Retinal pigment epithelial cell (primary cell): ENCODE data around the gene CADM1.

Experiments used
- DNase-seq: peaks from one replicate; pipeline ENCODE4 v3.0.0-alpha.2; 2010; ENCODE audit warnings: low read depth
- H3K4me3 ChIP-seq: 2 replicates; pipeline ENCODE4 v1.5.1; 2011; ENCODE audit warnings: mild to moderate bottlenecking, low read length, control low read depth, moderate library complexity
- TF ChIP-seq, protein P1 (sequence below): conservative IDR thresholded peaks from 2 replicates; pipeline ENCODE4 v1.5.1; 2011; ENCODE audit warnings: low read depth, low read length, control low read depth, inconsistent platforms

Gene CADM1

DNA sequence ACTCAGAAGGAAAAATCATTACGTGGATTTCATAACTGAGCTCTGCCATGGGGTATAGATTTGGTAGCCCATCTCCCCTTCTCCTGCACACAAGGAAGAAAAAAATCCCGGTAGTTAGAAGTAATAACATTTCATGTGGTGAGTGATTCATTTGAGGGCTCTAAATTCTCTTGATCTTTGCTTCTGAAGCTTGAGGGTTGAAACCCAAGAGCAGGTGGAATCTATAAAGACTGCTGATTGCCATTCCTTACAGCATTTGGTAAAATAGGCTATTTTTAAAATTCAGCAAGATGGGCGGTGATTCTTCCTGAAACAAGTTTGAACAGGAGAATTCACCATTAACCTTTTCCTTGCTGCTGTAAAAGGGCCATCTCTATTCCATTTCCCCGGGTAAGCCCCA is 266.1 kb downstream of the CADM1 start:
- TF ChIP-seq, protein P1, sequence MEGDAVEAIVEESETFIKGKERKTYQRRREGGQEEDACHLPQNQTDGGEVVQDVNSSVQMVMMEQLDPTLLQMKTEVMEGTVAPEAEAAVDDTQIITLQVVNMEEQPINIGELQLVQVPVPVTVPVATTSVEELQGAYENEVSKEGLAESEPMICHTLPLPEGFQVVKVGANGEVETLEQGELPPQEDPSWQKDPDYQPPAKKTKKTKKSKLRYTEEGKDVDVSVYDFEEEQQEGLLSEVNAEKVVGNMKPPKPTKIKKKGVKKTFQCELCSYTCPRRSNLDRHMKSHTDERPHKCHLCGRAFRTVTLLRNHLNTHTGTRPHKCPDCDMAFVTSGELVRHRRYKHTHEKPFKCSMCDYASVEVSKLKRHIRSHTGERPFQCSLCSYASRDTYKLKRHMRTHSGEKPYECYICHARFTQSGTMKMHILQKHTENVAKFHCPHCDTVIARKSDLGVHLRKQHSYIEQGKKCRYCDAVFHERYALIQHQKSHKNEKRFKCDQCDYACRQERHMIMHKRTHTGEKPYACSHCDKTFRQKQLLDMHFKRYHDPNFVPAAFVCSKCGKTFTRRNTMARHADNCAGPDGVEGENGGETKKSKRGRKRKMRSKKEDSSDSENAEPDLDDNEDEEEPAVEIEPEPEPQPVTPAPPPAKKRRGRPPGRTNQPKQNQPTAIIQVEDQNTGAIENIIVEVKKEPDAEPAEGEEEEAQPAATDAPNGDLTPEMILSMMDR: no peak

DNA sequence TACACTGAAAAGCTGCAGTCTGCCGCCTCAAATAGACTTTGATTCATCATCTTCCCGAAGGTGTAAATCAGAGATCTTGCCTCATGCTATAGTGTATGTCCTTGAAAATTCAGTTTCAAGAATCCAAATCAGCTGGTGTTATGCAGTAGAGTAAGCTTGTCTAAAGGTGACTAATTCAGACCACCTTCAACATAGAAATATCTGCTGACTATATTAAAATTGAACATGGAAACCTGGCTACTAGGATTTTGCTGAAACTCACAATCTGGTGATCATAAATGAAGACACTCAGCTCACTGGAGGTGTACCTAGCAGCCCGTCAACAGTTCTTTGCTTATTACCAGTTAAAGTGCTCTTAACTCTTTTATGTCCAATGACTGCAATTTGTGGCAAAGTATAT is 266.6 kb downstream of the CADM1 start:
- no peak overlapping the region for H3K4me3 ChIP-seq
- TF ChIP-seq, protein P1: no peak
- no peak for DNase-seq

More for the DNA sequence above, 266.1 kb downstream of the CADM1 start:
- H3K4me3 ChIP-seq: no peak overlapping the region
- no peak for DNase-seq

DNA sequence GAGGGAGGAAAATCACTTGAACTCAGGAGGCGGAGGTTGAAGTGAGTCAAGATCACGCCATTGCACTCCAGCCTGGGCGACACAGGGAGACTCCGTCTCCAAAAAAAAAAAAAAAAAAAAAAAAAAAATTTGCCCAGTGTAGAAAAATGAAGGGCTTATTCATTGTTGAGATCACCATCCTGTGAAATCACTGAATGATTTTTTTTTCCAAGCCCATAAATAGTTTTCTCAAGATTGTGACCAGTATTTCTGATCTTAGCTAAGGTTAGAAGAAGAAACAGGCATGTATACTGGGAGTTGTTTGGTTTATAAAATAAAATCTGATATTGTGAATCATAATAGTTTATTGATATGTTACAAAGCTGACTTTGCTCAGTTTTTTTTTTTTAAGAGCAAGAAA is 269.4 kb downstream of the CADM1 start:
- DNase-seq: no peak
- TF ChIP-seq, protein P1: no peak
- H3K4me3 ChIP-seq: no peak overlapping the region

DNA sequence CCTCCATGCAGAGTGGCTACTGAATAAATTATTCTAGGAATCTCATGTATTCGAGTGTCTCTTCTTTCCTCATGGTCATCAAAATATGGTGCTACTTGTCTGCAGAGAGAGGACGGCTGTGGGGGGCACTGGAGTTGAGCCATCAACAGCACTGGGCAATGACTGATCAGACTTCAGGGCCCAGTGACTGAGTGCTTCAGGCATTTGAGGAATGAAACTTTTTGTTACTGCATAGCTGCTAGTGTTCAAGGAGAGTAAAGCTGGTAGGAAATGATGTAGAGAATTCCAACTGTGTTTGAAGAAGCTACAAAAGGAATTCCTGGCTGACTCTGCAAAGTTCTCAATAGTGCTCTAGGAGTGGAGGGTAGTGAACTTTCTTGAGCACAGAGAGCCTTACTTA is 277.7 kb downstream of the CADM1 start:
- TF ChIP-seq, protein P1: no peak
- no peak overlapping the region for H3K4me3 ChIP-seq
- no peak for DNase-seq

DNA sequence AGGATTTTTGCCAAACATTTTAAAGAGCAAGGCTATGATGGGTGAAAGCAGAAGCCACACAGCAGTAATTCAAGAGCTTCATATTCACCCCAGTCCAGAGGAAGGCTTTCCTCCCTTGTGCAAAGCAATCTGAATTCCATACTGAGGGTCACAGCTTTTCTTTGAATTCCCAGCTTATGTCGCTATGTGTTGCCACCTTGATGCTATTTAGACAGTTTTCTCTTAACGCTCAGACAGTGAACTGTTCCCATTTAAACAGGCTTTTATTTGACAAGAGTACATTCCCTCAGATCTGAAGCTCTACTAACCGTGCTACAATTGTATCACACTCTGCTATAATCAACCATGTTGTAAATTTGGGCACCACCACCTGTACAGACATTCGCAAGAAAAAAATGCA is 279.7 kb downstream of the CADM1 start:
- TF ChIP-seq, protein P1: no peak
- DNase-seq: no peak
- no peak overlapping the region for H3K4me3 ChIP-seq

DNA sequence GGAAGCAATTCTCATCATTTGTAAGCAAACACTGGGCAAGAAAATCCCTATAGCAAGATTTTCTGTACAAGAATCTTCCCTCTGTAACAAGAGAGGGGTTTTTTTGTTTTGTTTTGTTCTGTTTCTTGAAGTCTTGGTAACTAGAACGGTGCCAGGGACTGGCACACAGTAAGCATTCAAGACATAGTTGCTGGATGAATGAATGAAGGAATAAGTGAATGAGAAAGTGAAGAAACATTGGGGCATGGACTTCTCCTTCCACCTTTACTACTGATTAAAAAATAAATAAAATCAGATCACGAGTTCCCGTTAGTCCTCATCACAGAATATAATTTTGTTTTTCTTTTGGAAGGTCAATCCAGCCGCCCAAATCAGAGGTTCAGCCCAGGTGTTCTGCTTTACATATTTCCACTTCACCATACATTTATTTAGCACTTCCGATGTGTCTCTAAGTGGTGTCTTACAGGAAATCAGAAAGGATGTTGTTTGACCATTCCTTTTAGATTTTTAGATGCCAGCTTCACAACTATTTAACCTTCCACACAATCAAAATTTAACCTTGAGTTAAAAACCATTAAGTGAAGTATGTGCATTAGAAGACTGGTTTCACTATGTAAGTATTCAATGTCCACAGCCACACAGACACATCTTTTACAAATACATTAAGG is 281.2 kb downstream of the CADM1 start:
- TF ChIP-seq, protein P1: no peak
- no peak overlapping the region for H3K4me3 ChIP-seq
- no peak for DNase-seq

DNA sequence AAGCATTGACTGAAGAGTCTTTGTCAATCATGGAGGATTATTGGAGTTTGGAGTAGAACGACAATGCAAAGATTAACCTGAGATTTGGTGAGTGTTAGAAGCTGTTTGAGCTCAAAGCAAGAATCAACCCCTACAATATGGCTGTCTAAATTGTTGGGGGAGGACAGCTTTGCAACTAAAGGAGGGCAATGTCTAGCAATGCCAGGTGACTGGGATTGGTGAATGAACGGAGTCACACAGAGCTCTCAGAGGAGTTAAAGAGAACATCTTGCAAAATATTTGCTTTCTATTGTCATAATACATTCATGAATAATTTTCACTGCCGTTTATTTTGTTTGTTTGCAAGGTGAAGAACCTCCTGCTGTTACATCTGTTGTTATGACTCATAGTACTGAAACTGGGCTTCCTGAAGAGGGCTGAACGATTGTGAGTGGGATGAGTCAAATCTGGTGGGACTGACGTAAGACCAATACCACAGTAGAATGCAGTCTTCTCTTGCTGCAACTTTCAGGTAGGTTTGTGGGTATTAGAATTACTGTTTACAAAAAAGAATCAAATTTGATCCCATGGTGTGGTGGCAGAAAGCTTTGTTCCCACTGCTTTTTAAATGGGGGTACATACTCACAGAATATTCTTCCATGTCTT is 281.9 kb downstream of the CADM1 start:
- TF ChIP-seq, protein P1: no peak
- H3K4me3 ChIP-seq: no peak overlapping the region
- no peak for DNase-seq
